DOHH2 (cell line): ENCODE measurements around the gene RBPJ.

Experiments used
- CTCF ChIP-seq: fragments of 200-600 bp; sonication (generic); IDR thresholded peaks from one replicate; pipeline ENCODE4 v1.5.1; 2014; ENCODE audit warnings: antibody characterized with exemption, mild to moderate bottlenecking, low read depth, low read length; ENCODE audit not compliant: poor library complexity, severe bottlenecking
- EZH2phosphoT487 ChIP-seq: fragments of 200-600 bp; sonication (generic); IDR thresholded peaks from 2 replicates; pipeline ENCODE4 v1.6.1; 2017; ENCODE audit warnings: borderline replicate concordance, mild to moderate bottlenecking, antibody characterized with exemption, low read length, moderate library complexity, mixed read lengths

DNA sequence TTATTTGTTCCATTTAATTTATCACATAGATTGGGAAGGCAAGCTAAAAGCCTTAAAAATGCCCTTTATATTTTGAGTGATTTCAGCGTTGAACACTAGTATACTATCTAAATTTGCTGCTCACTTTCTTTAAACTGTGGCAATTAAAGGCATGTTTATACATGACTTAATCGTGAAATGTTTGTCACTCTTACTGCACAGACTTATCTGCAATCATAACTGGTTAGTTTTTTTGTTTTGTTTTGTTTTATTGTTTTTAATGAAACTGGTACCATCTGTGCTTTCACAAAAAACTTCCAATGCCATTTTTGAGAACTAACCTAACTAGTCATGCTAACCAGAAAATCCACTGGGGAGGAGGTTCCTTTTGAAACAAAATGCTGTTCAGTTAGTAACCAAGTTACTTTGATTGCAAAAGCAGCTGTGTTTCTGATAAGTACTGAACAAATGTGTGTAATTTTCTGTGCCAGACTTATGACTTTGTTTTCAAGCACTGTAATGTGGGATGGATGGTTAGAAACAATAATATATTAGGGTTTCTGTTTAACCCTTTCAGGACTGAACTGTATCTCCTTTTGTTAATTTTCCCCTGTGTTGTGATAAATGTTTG lies 113.3 kb downstream of the RBPJ start:
- no peak for TF ChIP-seq CTCF
- no peak for TF ChIP-seq EZH2phosphoT487
